Measurements from ENCODE around the gene DISC1. TPM values are rescaled to one million over a fixed set of nuclear protein-coding genes. Genes with fewer than 3 reads are reported as not detected.

DISC1 gene
- total and polyA plus RNA-seq, 2 experiments from 2014 or later: 2.1 to 6.5 TPM

DNA sequence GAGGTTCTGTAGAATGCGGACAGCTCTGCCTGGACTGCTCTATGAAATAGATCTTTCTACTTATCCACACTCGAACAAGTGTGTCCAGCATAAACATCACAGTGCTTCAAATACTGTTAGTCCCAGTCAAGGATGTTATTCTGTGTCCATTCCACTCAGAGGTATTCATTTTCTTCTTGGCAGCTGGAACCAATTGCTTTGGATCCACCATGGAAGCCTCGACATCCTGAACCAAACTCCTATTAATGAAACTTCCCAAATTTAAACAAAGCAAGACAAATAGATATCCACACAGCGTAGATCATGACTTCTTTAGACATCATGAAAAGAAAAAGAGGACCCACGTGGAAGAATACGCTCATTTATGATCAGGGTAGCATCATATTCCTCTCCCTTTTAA lies 95.8 kb downstream of the DISC1 start (continued):
- TF ChIP-seq, protein P1, sequence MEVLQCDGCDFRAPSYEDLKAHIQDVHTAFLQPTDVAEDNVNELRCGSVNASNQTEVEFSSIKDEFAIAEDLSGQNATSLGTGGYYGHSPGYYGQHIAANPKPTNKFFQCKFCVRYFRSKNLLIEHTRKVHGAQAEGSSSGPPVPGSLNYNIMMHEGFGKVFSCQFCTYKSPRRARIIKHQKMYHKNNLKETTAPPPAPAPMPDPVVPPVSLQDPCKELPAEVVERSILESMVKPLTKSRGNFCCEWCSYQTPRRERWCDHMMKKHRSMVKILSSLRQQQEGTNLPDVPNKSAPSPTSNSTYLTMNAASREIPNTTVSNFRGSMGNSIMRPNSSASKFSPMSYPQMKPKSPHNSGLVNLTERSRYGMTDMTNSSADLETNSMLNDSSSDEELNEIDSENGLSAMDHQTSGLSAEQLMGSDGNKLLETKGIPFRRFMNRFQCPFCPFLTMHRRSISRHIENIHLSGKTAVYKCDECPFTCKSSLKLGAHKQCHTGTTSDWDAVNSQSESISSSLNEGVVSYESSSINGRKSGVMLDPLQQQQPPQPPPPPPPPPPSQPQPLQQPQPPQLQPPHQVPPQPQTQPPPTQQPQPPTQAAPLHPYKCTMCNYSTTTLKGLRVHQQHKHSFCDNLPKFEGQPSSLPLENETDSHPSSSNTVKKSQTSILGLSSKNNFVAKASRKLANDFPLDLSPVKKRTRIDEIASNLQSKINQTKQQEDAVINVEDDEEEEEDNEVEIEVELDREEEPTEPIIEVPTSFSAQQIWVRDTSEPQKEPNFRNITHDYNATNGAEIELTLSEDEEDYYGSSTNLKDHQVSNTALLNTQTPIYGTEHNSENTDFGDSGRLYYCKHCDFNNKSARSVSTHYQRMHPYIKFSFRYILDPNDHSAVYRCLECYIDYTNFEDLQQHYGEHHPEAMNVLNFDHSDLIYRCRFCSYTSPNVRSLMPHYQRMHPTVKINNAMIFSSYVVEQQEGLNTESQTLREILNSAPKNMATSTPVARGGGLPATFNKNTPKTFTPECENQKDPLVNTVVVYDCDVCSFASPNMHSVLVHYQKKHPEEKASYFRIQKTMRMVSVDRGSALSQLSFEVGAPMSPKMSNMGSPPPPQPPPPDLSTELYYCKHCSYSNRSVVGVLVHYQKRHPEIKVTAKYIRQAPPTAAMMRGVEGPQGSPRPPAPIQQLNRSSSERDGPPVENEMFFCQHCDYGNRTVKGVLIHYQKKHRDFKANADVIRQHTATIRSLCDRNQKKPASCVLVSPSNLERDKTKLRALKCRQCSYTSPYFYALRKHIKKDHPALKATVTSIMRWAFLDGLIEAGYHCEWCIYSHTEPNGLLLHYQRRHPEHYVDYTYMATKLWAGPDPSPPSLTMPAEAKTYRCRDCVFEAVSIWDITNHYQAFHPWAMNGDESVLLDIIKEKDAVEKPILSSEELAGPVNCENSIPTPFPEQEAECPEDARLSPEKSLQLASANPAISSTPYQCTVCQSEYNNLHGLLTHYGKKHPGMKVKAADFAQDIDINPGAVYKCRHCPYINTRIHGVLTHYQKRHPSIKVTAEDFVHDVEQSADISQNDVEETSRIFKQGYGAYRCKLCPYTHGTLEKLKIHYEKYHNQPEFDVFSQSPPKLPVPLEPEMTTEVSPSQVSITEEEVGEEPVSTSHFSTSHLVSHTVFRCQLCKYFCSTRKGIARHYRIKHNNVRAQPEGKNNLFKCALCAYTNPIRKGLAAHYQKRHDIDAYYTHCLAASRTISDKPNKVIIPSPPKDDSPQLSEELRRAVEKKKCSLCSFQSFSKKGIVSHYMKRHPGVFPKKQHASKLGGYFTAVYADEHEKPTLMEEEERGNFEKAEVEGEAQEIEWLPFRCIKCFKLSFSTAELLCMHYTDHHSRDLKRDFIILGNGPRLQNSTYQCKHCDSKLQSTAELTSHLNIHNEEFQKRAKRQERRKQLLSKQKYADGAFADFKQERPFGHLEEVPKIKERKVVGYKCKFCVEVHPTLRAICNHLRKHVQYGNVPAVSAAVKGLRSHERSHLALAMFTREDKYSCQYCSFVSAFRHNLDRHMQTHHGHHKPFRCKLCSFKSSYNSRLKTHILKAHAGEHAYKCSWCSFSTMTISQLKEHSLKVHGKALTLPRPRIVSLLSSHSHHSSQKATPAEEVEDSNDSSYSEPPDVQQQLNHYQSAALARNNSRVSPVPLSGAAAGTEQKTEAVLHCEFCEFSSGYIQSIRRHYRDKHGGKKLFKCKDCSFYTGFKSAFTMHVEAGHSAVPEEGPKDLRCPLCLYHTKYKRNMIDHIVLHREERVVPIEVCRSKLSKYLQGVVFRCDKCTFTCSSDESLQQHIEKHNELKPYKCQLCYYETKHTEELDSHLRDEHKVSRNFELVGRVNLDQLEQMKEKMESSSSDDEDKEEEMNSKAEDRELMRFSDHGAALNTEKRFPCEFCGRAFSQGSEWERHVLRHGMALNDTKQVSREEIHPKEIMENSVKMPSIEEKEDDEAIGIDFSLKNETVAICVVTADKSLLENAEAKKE (CRISPR knock-in tag; IDR thresholded peaks at IDR 0.05): no peak
- TF ChIP-seq CREB1 (CRISPR knock-in tag; IDR thresholded peaks at IDR 0.05; ENCODE audit: low read depth): no peak
- TF ChIP-seq, protein P2, sequence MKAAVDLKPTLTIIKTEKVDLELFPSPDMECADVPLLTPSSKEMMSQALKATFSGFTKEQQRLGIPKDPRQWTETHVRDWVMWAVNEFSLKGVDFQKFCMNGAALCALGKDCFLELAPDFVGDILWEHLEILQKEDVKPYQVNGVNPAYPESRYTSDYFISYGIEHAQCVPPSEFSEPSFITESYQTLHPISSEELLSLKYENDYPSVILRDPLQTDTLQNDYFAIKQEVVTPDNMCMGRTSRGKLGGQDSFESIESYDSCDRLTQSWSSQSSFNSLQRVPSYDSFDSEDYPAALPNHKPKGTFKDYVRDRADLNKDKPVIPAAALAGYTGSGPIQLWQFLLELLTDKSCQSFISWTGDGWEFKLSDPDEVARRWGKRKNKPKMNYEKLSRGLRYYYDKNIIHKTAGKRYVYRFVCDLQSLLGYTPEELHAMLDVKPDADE (IDR thresholded peaks at IDR 0.05): no peak
- no peak for TF ChIP-seq JUNB (IDR thresholded peaks at IDR 0.05; ENCODE audit: unreplicated experiment)
- TF ChIP-seq NANOG (IDR thresholded peaks at IDR 0.05; ENCODE audit: borderline replicate concordance): no peak
- TF ChIP-seq EZH2phosphoT487 (IDR thresholded peaks at IDR 0.05; ENCODE audit: unreplicated experiment): no peak
- TF ChIP-seq STAT1 (IDR thresholded peaks at IDR 0.05; ENCODE audit: unreplicated experiment): no peak

DNA sequence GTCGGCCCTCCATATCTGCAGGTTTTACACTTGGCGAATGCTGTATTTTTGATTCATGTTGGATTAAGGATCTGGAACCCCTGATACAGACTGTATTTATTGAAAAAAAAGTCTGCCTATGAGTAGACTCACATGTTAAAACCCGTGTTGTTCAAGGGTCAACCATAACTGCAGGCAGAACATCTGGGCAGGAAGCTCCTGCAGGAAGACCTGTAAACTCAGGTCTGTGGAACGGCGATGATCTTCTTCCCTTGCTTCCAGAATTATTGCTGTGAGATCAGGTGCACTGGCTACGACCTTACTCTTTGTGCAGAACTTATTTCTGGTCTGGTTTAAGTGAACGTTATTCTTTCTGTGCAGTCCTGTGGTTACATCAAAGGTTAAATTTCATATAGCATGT lies 96.6 kb downstream of the DISC1 start:
- Histone ChIP-seq H3F3A (replicated peaks; ENCODE audit: low read depth) (no peaks in the 10 kb centered on the region), H3K9me2 (ENCODE audit: insufficient read depth) (no peaks in the 10 kb centered on the region), H4K20me1 (replicated peaks; ENCODE audit: insufficient read depth) (no peaks in the 10 kb centered on the region), H3K27ac (ENCODE audit: low read depth) (no peak overlapping the region), H3K36me3 (ENCODE audit: insufficient read depth) (no peaks in the 10 kb centered on the region), H3K4me2 (no peak overlapping the region), H3K27me3 (ENCODE audit: insufficient read depth) (no peaks in the 10 kb centered on the region), H2AFZ (no peak overlapping the region), H3K4me1 (ENCODE audit: insufficient read depth) (no peaks in the 10 kb centered on the region), H3K4me3 (no peak overlapping the region), H3K79me2 (replicated peaks; ENCODE audit: insufficient read depth) (no peaks in the 10 kb centered on the region)
- Mint-ChIP-seq H3K36me3 (ENCODE audit: low read depth) (no peaks in the 10 kb centered on the region), H3K4me1 (0 out of 3 replicates have a peak, but pooled peaks cover 5% of the 10 kb centered on the region), H3K4me3 (no peak overlapping the region), H3K9me3 (no peaks in the 10 kb centered on the region), H3K27ac (no peak overlapping the region), H3K27me3 (ENCODE audit: insufficient read depth, low read depth, poor library complexity) (no peaks in the 10 kb centered on the region)
- no peak for ATAC-seq
- no peak for DNase-seq (ENCODE audit: low spot score)
- no peak for TF ChIP-seq JUNB (IDR thresholded peaks at IDR 0.05; ENCODE audit: unreplicated experiment)
- TF ChIP-seq, protein P3, sequence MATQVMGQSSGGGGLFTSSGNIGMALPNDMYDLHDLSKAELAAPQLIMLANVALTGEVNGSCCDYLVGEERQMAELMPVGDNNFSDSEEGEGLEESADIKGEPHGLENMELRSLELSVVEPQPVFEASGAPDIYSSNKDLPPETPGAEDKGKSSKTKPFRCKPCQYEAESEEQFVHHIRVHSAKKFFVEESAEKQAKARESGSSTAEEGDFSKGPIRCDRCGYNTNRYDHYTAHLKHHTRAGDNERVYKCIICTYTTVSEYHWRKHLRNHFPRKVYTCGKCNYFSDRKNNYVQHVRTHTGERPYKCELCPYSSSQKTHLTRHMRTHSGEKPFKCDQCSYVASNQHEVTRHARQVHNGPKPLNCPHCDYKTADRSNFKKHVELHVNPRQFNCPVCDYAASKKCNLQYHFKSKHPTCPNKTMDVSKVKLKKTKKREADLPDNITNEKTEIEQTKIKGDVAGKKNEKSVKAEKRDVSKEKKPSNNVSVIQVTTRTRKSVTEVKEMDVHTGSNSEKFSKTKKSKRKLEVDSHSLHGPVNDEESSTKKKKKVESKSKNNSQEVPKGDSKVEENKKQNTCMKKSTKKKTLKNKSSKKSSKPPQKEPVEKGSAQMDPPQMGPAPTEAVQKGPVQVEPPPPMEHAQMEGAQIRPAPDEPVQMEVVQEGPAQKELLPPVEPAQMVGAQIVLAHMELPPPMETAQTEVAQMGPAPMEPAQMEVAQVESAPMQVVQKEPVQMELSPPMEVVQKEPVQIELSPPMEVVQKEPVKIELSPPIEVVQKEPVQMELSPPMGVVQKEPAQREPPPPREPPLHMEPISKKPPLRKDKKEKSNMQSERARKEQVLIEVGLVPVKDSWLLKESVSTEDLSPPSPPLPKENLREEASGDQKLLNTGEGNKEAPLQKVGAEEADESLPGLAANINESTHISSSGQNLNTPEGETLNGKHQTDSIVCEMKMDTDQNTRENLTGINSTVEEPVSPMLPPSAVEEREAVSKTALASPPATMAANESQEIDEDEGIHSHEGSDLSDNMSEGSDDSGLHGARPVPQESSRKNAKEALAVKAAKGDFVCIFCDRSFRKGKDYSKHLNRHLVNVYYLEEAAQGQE (IDR thresholded peaks at IDR 0.05; ENCODE audit: unreplicated experiment): no peak
- no peak for TF ChIP-seq ZNF114 (CRISPR knock-in tag; IDR thresholded peaks at IDR 0.05)
- no peak for TF ChIP-seq POLR2AphosphoS5 (IDR thresholded peaks at IDR 0.05; ENCODE audit: low read depth)
- no peak for TF ChIP-seq NANOG (IDR thresholded peaks at IDR 0.05; ENCODE audit: borderline replicate concordance)
- TF ChIP-seq ZNF331 (CRISPR knock-in tag; IDR thresholded peaks at IDR 0.05; ENCODE audit: low read depth): no peak
- TF ChIP-seq CREB1 (CRISPR knock-in tag; IDR thresholded peaks at IDR 0.05; ENCODE audit: low read depth): no peak
